GM21717 (cell line): Measurements from ENCODE around the gene CDC26.
A peak's percentile ranks its signal among the peaks of the same experiment; 100 is the strongest.
"Not testable (repeated sequence)": the region's sequence is repeated elsewhere in the genome, so short reads cannot be mapped to it uniquely, and the experiment has no call there.

Source experiments
- ATAC-seq: cut with Tn5 transposase; IDR thresholded peaks from one replicate; pipeline ENCODE4 v1.9.1; 2021; ENCODE audit warnings: mild to moderate bottlenecking, moderate library complexity; ENCODE audit not compliant: unreplicated experiment

Gene CDC26

GRCh38 chr9:113296247-113296646, 20.9 kb upstream of the CDC26 start:
- not testable (repeated sequence) for ATAC-seq

GRCh38 chr9:113293285-113293878, 18.0 kb upstream of the CDC26 start:
- ATAC-seq, result no peak

- ATAC-seq, result no peak
Measured at GRCh38 chr9:113290052-113290607, 14.8 kb upstream of the CDC26 start.

GRCh38 chr9:113289091-113289490, 13.7 kb upstream of the CDC26 start:
- no peak for ATAC-seq

GRCh38 chr9:113281356-113281755, 6.0 kb upstream of the CDC26 start:
- no peak for ATAC-seq

- ATAC-seq, result no peak
Measured at GRCh38 chr9:113278840-113279239, 3.5 kb upstream of the CDC26 start.

- ATAC-seq, result peak; percentile 9
Measured at GRCh38 chr9:113274474-113275156, 757 bp downstream of the CDC26 start.

- no peak for ATAC-seq
Measured at GRCh38 chr9:113269871-113270270, 5.5 kb downstream of the CDC26 start.

- ATAC-seq, result no peak
Measured at GRCh38 chr9:113269355-113269754, 6.0 kb downstream of the CDC26 start.

GRCh38 chr9:113267911-113268566, 7.3 kb downstream of the CDC26 start:
- ATAC-seq, result no peak

- no peak for ATAC-seq
Measured at GRCh38 chr9:113266174-113266573, 9.2 kb downstream of the CDC26 start.

GRCh38 chr9:113261917-113262671, 13.3 kb downstream of the CDC26 start:
- ATAC-seq, result no peak

- ATAC-seq, result no peak
Measured at GRCh38 chr9:113258282-113258681, 17.1 kb downstream of the CDC26 start.

- no peak for ATAC-seq
Measured at GRCh38 chr9:113257863-113258262, 17.5 kb downstream of the CDC26 start.

GRCh38 chr9:113255438-113255837, 19.9 kb downstream of the CDC26 start:
- no peak for ATAC-seq

GRCh38 chr9:113254991-113255390, 20.4 kb downstream of the CDC26 start:
- ATAC-seq, result no peak

GRCh38 chr9:113250807-113251206, 24.6 kb downstream of the CDC26 start:
- ATAC-seq, result no peak

- not testable (repeated sequence) for ATAC-seq
Measured at GRCh38 chr9:113249661-113250060, 25.7 kb downstream of the CDC26 start.

GRCh38 chr9:113247640-113248039, 27.7 kb downstream of the CDC26 start:
- no peak for ATAC-seq

GRCh38 chr9:113246928-113247327, 28.4 kb downstream of the CDC26 start:
- no peak for ATAC-seq

- ATAC-seq, result no peak
Measured at GRCh38 chr9:113245894-113246293, 29.5 kb downstream of the CDC26 start.
